A549 (cell line): ENCODE measurements around the gene GPD1L. TPM values are rescaled to one million over a fixed set of nuclear protein-coding genes. Genes with fewer than 3 reads are reported as not detected.
"Not testable (repeated sequence)": the region's sequence is repeated elsewhere in the genome, so short reads cannot be mapped to it uniquely, and the experiment has no call there.

Experiments
- ATAC-seq, 2 experiments: fragments of 200-7000 bp in 1 of 2; fragments of >200 bp in 1 of 2; cut with Nextera tagmentation in 1 of 2; cut with Tn5 transposase in 1 of 2; 3 replicates each; pipeline versions ENCODE4 v1.8.0 to v1.9.1; 2018 to 2020; ENCODE audit warnings: mild to moderate bottlenecking in 1 of 2, moderate library complexity in 1 of 2
- CTCF ChIA-PET: fragments of 300-600 bp; sonication (Branson Sonifier 250); formaldehyde crosslinking; extraction: SDS; loops from one replicate; lab custom pipeline; 2021; ENCODE audit warnings: antibody characterized with exemption, inconsistent platforms; lab: Yijun Ruan, JAX
- POLR2A ChIA-PET: fragments of 350-600 bp; formaldehyde crosslinking; extraction: SDS; loops from one replicate; lab custom pipeline; 2021; ENCODE audit warnings: antibody characterized with exemption, inconsistent platforms; lab: Yijun Ruan, JAX
- DNase-seq, 2 experiments: peaks; one replicate each; pipeline versions ENCODE4 v3.0.0 to v3.0.0-alpha.2; 2011 to 2016; ENCODE audit warnings: low read depth in 1 of 2, low spot score in 1 of 2
- FAIRE-seq: peaks from 2 replicates; lab custom pipeline; 2011; peaks lifted over from hg19 to GRCh38; lab: Jason Lieb, UNC
- H3K27ac ChIP-seq, 2 experiments: fragments of >200 bp; sonication (Bioruptor Twin); formaldehyde crosslinking; 3 replicates each; pipeline ENCODE4 v1.5.1; 2016 to 2017
- H3K4me1 ChIP-seq: fragments of >200 bp; sonication (Bioruptor Twin); formaldehyde crosslinking; 3 replicates; pipeline ENCODE4 v1.6.1; 2016
- H3K4me2 ChIP-seq: fragments of >200 bp; sonication (Bioruptor Twin); formaldehyde crosslinking; 3 replicates; pipeline ENCODE4 v1.6.1; 2016
- H3K4me3 ChIP-seq: fragments of >200 bp; sonication (Bioruptor Twin); formaldehyde crosslinking; 3 replicates; pipeline ENCODE4 v1.5.1; 2016
- H3K9me3 ChIP-seq: fragments of >200 bp; sonication (Bioruptor Twin); formaldehyde crosslinking; 3 replicates; pipeline ENCODE4 v1.6.1; 2016
- ATOH8 ChIP-seq: fragments of 250-450 bp; sonication (Bioruptor Pico); IDR thresholded peaks from 2 replicates; pipeline ENCODE4 v1.5.0; 2020; ENCODE audit warnings: low read depth, mild to moderate bottlenecking, moderate library complexity
- CEBPB ChIP-seq, 2 experiments: fragments of >200 bp in 1 of 2; sonication (Bioruptor Twin) in 1 of 2; formaldehyde crosslinking in 1 of 2; IDR thresholded peaks; 2 replicates each; pipeline ENCODE4 v1.6.1; 2012 to 2016
- CHD4 ChIP-seq: fragments of 200-600 bp; sonication (generic); IDR thresholded peaks from 2 replicates; pipeline ENCODE4 v1.6.1; 2016; ENCODE audit warnings: antibody characterized with exemption, mild to moderate bottlenecking, borderline replicate concordance
- E2F6 ChIP-seq: IDR thresholded peaks from 2 replicates; pipeline ENCODE4 v1.6.1; 2012; ENCODE audit warnings: low read depth, borderline replicate concordance
- EHF ChIP-seq: fragments of 250-450 bp; sonication (Bioruptor Pico); IDR thresholded peaks from 2 replicates; pipeline ENCODE4 v1.5.0; 2020; ENCODE audit warnings: mild to moderate bottlenecking
- ESRRA ChIP-seq: fragments of 150-350 bp; IDR thresholded peaks from 2 replicates; pipeline ENCODE4 v1.6.1; 2014; ENCODE audit warnings: mild to moderate bottlenecking, low read length, borderline replicate concordance
- HOXA7 ChIP-seq: fragments of 250-450 bp; sonication (Bioruptor Pico); IDR thresholded peaks from 2 replicates; pipeline ENCODE4 v1.5.0; 2020; ENCODE audit warnings: mild to moderate bottlenecking, moderate library complexity
- HOXB13 ChIP-seq: fragments of 250-450 bp; sonication (Bioruptor Pico); IDR thresholded peaks from 2 replicates; pipeline ENCODE4 v1.5.0; 2020; ENCODE audit warnings: low read depth, mild to moderate bottlenecking, moderate library complexity
- JUN ChIP-seq, 2 experiments: fragments of >200 bp; sonication (Bioruptor Twin); formaldehyde crosslinking; IDR thresholded peaks; 2 replicates in 1 of 2; 3 replicates in 1 of 2; pipeline ENCODE4 v1.6.1; 2016 to 2017
- JUNB ChIP-seq: fragments of >200 bp; sonication (Bioruptor Twin); formaldehyde crosslinking; IDR thresholded peaks from 2 replicates; pipeline ENCODE4 v1.6.1; 2016
- MAFK ChIP-seq: fragments of 450-650 bp; IDR thresholded peaks from 2 replicates; pipeline ENCODE4 v1.6.1; 2014; ENCODE audit not compliant: partially characterized antibody
- MYC ChIP-seq: IDR thresholded peaks from 2 replicates; pipeline ENCODE4 v1.6.1; 2012; ENCODE audit warnings: mild to moderate bottlenecking, inconsistent platforms, low read length, improper control_type of control experiment, borderline replicate concordance
- NFE2L2 ChIP-seq: fragments of 150-350 bp; conservative IDR thresholded peaks from 2 replicates; pipeline ENCODE4 v1.6.1; 2014; ENCODE audit warnings: low read length
- PBX3 ChIP-seq: IDR thresholded peaks from 2 replicates; pipeline ENCODE4 v1.6.1; 2012
- PHF8 ChIP-seq: fragments of 200-600 bp; sonication (generic); IDR thresholded peaks from 2 replicates; pipeline ENCODE4 v1.6.1; 2016; ENCODE audit warnings: low read depth, mild to moderate bottlenecking, antibody characterized with exemption, moderate library complexity, borderline replicate concordance
- POLR2AphosphoS2 ChIP-seq: conservative IDR thresholded peaks from 2 replicates; pipeline ENCODE4 v1.6.1; 2012; ENCODE audit warnings: low read length, improper control_type of control experiment, inconsistent platforms
- RARB ChIP-seq: fragments of 250-450 bp; sonication (Bioruptor Pico); IDR thresholded peaks from 2 replicates; pipeline ENCODE4 v1.8.0; 2021; ENCODE audit warnings: mild to moderate bottlenecking, moderate library complexity
- RCOR1 ChIP-seq: fragments of 150-350 bp; IDR thresholded peaks from 2 replicates; pipeline ENCODE4 v1.6.1; 2014; ENCODE audit warnings: antibody characterized with exemption, low read length, low read depth
- SMC3 ChIP-seq: fragments of >200 bp; sonication (Bioruptor Twin); formaldehyde crosslinking; IDR thresholded peaks from 3 replicates; pipeline ENCODE4 v1.6.1; 2018; ENCODE audit warnings: inconsistent platforms
- ZSCAN20 ChIP-seq: fragments of 250-450 bp; sonication (Bioruptor Pico); IDR thresholded peaks from 2 replicates; pipeline ENCODE4 v1.8.0; 2022; ENCODE audit warnings: mild to moderate bottlenecking, moderate library complexity
- WGBS: methylation state at CpG from one replicate; pipeline ENCODE4 v1.1.6; 2017; ENCODE audit errors: missing lambda C conversion rate; 5-methylcytosine and 5-hydroxymethylcytosine counted together
- polyA plus RNA-seq, 4 experiments: library from polyadenylated mRNA; depleted of rRNA in 3 of 4; stranded (reverse); fragments of >200 nt; fragmentation: RNase III in 1 of 4; extraction: RNeasy Plus Mini Kit Qiagen cat#74134 plus additional on column Dnase treatment in 1 of 4; gene quantifications; 2 replicates in 3 of 4; 3 replicates in 1 of 4; pipeline ENCODE4 v1.2.3, GENCODE V29; 2011 to 2017

GPD1L gene
- polyA plus RNA-seq, 2 of the 4 experiments (the other 2 are of a cell fraction): 13.6 to 31.0 TPM

GRCh38 chr3:32113981-32114545 lies 7.6 kb downstream of the GPD1L start:
- DNase-seq: no peak
- peaks cover 23% of the 10 kb centered on the region; the same call in 2 of the 3 replicates for H3K4me1 ChIP-seq
- POLR2A ChIA-PET: no interaction called here
- CTCF ChIA-PET: interaction anchor here (0.6 to 2.7 kb wide), 4 partner anchors 19 to 95 kb away, joined by 3 to 8 read pairs (median 4); no protein-coding TSS in a partner anchor
- H3K9me3 ChIP-seq: no peaks in the 10 kb centered on the region
- FAIRE-seq: no peak
- H3K27ac ChIP-seq: no peak overlapping the region
- no peak for TF ChIP-seq RCOR1
- no peak for TF ChIP-seq HOXA7
- TF ChIP-seq CHD4: no peak
- TF ChIP-seq POLR2AphosphoS2: no peak
- no peak for TF ChIP-seq PHF8
- no peak for TF ChIP-seq NFE2L2
- no peak for ATAC-seq
- no peak overlapping the region for H3K4me3 ChIP-seq
- no peak overlapping the region for H3K4me2 ChIP-seq
- WGBS: 88% methylated on average over 3 of the region's 3 CpGs

- ATAC-seq, FAIRE-seq, H3K4me2 ChIP-seq, H3K27ac ChIP-seq, POLR2A ChIA-PET, H3K4me3 ChIP-seq, DNase-seq, H3K9me3 ChIP-seq: not testable (repeated sequence)
- CTCF ChIA-PET: interaction anchor here (0.6 to 2.7 kb wide), 4 partner anchors 19 to 353 kb away, joined by 3 to 8 read pairs (median 4); no protein-coding TSS in a partner anchor
- TF ChIP-seq MAFK: peak; percentile 92
- peaks cover 16% of the 10 kb centered on the region; the same call in 2 of the 3 replicates for H3K4me1 ChIP-seq
- whole genome bisulfite sequencing: 86% methylated on average over 19 of the region's 19 CpGs
Measured at GRCh38 chr3:32114546-32115386, 8.3 kb downstream of the GPD1L start.

GRCh38 chr3:32117320-32117719 lies 10.9 kb downstream of the GPD1L start:
- DNase-seq (no peak), ATAC-seq (no peak)
- POLR2A ChIA-PET: no interaction called here

More at GRCh38 chr3:32117320-32117719, 10.9 kb downstream of the GPD1L start:
- Histone ChIP-seq H3K4me1 (peaks cover 6% of the 10 kb centered on the region; the same call in 1 of the 3 replicates), H3K4me2 (no peak overlapping the region), H3K9me3 (no peaks in the 10 kb centered on the region), H3K27ac (no peak overlapping the region), H3K4me3 (no peak overlapping the region)
- TF ChIP-seq MYC (no peak), SMC3 (no peak), ZSCAN20 (CRISPR knock-in tag) (no peak), EHF (CRISPR knock-in tag) (no peak), POLR2AphosphoS2 (no peak), JUNB (no peak), NFE2L2 (no peak), ESRRA (no peak), ATOH8 (CRISPR knock-in tag) (no peak), PBX3 (no peak), PHF8 (no peak), CHD4 (no peak), JUN (IDR thresholded peaks at IDR 0.05) (no peak), CEBPB (IDR thresholded peaks at IDR 0.05) (no peak), E2F6 (no peak), RARB (CRISPR knock-in tag) (no peak), HOXB13 (CRISPR knock-in tag) (no peak)
- no peak for FAIRE-seq
- WGBS: 91% methylated on average over 1 of the region's 1 CpG
- CTCF ChIA-PET: interaction anchor here (1.0 to 2.3 kb wide), 2 partner anchors 17 to 27 kb away, joined by 3 to 13 read pairs; no protein-coding TSS in a partner anchor
